ENCODE measurements around the gene RNU1-1. TPM values are rescaled to one million over a fixed set of nuclear protein-coding genes. Genes with fewer than 3 reads are reported as not detected.
"Not testable (repeated sequence)": the region's sequence is repeated elsewhere in the genome, so short reads cannot be mapped to it uniquely, and the experiment has no call there.

RNU1-1 gene
- total and polyA plus RNA-seq, 9 of the 15 experiments (the other 6 are each of a cell fraction or from before 2014, with no cell fraction given) = under 0.01 to 32,823 (median 2,538) TPM; not detected in 4

DNA sequence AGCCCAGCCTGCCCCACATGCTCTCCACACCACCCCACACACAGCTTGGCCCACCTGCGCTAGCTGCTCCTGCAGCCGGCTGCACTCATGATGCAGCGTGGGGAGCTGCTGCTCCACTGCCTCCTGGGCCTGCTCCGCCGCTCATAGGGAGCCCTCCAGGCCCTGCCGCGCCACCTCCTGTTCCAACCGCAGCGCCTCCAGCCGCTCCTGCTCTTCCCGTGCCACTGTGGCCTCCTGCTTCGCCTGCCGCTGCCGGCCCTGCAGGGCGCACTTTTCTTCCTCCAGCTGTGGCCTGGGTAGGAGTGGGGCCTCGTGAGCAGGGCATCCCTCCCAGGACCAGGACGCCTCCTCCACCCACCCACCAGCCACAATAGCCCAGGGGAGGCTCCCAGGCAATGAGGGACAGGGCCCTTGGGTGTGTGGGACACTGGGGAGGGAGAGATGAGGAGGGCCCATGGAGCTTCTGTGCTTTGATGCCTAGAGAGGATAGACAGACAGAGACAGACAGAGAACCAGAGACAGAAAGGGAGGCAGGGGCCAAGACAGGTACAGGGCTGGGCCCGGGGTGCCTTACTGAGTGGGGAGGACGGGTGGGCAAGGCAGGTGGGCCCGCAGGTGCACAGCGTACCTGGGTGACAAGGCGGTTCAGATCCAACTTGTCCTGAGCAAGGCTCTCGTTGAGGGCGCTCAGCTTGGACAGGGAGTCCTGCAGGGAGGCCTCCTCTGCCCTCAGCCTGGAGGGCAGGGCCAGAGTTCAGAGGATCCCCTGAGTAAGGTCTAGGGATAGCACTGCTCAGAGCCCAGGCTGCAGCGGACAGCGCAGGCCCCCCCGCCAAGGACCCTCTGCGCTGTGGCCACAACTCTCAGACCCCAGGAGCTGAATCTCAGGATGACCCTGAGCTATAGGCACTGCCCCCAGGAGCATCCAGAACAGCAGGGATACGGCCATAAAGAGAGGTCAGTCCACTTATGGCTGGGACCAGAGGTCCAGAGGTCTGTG is 38.0 kb downstream of the RNU1-1 start:
- H3K36me3 ChIP-seq (ENCODE audit: control insufficient read depth, insufficient read depth, low read length); H3K79me2 ChIP-seq (ENCODE audit: control insufficient read depth, insufficient read depth, low read length); H3K4me2 ChIP-seq (ENCODE audit: insufficient read depth, low read length); H3K4me3 ChIP-seq; BruUV-seq (replicated peaks); FAIRE-seq; DNase-seq (ENCODE audit: extremely low read depth in 1 of 4, low spot score in 3 of 4); H3K27me3 ChIP-seq (ENCODE audit: control insufficient read depth in 2 of 2, insufficient read depth in 2 of 2, low read length in 2 of 2); CTCF ChIA-PET (ENCODE audit: low intra/inter-chr PET ratio); H2AFZ ChIP-seq (ENCODE audit: low read depth, low read length); H4K20me1 ChIP-seq (replicated peaks; ENCODE audit: control insufficient read depth, insufficient read depth, low read length); H3K9me1 ChIP-seq (ENCODE audit: control insufficient read depth, insufficient read depth, low read length); H3K27ac ChIP-seq (ENCODE audit: extremely low read depth, low read depth, low read length); H3K9me3 ChIP-seq (replicated peaks; ENCODE audit: control insufficient read depth, insufficient read depth, low read depth, low read length); intact Hi-C loops (cut with micrococcal nuclease); in situ Hi-C loops (cut with MboI): not testable (repeated sequence)
- WGBS (ENCODE audit: insufficient coverage, low coverage, missing lambda C conversion rate) = 76% methylated on average over 22 of the region's 29 CpGs
- 0 out of 4 replicates have a peak overlapping the region, but pooled peaks of 1 of the 2 experiments have one; percentile 50 for H3K9ac ChIP-seq (ENCODE audit: insufficient read depth in 1 of 2, low read depth in 2 of 2, low read length in 2 of 2)
- ATAC-seq = peak; percentile 35
- H3K4me1 ChIP-seq (replicated peaks in 1 of 2; ENCODE audit: control insufficient read depth in 2 of 2, insufficient read depth in 2 of 2, low read length in 2 of 2) = peaks cover 0 to 14% of the 10 kb centered on the region in 2 experiments; a peak in 1 of 5 replicates
- TF ChIP-seq POLR2G (IDR thresholded peaks at IDR 0.05; ENCODE audit: low read depth, low read length) = peak; percentile 48
- POLR2A ChIA-PET = interaction anchor here (1.1 kb wide), 1 partner anchor 33 kb away, joined by 7 read pairs; no protein-coding TSS in a partner anchor

DNA sequence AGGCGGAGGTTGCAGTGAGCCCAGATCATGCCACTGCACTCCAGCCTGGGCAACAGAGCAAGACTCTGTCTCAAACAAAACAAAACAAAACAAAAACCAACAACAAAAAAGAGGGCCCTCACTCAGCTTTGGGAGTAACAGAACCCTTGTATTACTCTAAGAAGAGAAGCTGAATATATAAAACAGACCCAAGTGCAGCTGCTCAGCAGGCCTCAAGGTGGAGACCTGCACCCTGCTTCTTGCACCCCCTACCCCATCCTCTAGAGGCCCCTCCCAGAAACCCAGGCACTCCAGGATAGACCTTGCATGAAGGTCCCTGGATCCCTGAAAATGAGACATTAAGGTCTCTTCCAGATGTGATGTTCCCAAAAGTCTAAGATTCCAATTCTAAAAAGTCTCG is 39.2 kb downstream of the RNU1-1 start:
- ChIA-PET CTCF (ENCODE audit: low intra/inter-chr PET ratio) (interaction anchor here (0.6 kb wide), 1 partner anchor 477 kb away, joined by 4 read pairs; no protein-coding TSS in a partner anchor), POLR2A (interaction anchor here (1.2 kb wide), 2 partner anchors 10 to 34 kb away, joined by 3 to 4 read pairs; partner anchors contain the start of gene NECAP2)
- DNase-seq (ENCODE audit: extremely low read depth in 1 of 4, low spot score in 3 of 4) (peak; percentile 54 to 69 (median 64)), ATAC-seq (peak; percentile 94)
- intact Hi-C loops (cut with micrococcal nuclease); H3K4me3 ChIP-seq; H3K9me1 ChIP-seq (ENCODE audit: control insufficient read depth, insufficient read depth, low read length); H2AFZ ChIP-seq (ENCODE audit: low read depth, low read length); FAIRE-seq; H3K9me3 ChIP-seq (replicated peaks; ENCODE audit: control insufficient read depth, insufficient read depth, low read depth, low read length); in situ Hi-C loops (cut with MboI); BruUV-seq (replicated peaks); H3K79me2 ChIP-seq (ENCODE audit: control insufficient read depth, insufficient read depth, low read length); H3K27me3 ChIP-seq (ENCODE audit: control insufficient read depth in 2 of 2, insufficient read depth in 2 of 2, low read length in 2 of 2); H3K9ac ChIP-seq (ENCODE audit: insufficient read depth in 1 of 2, low read depth in 2 of 2, low read length in 2 of 2); H3K27ac ChIP-seq (ENCODE audit: extremely low read depth, low read depth, low read length); H4K20me1 ChIP-seq (replicated peaks; ENCODE audit: control insufficient read depth, insufficient read depth, low read length); H3K36me3 ChIP-seq (ENCODE audit: control insufficient read depth, insufficient read depth, low read length); H3K4me2 ChIP-seq (ENCODE audit: insufficient read depth, low read length): not testable (repeated sequence)
- WGBS (ENCODE audit: insufficient coverage, low coverage, missing lambda C conversion rate) = 95% methylated on average over 1 of the region's 2 CpGs
- H3K4me1 ChIP-seq (replicated peaks in 1 of 2; ENCODE audit: control insufficient read depth in 2 of 2, insufficient read depth in 2 of 2, low read length in 2 of 2) = peaks cover 0 to 14% of the 10 kb centered on the region in 2 experiments; a peak in 1 of 5 replicates
- peak; percentile 6 to 56; a peak in 2 of 4 replicates for TF ChIP-seq RAD21 (CRISPR knock-in tag; conservative IDR thresholded peaks at IDR 0.05 in 1 of 2, IDR thresholded peaks at IDR 0.05 in 1 of 2)
- TF ChIP-seq CTCF (IDR thresholded peaks at IDR 0.05 in 2 of 3, conservative IDR thresholded peaks at IDR 0.05 in 1 of 3; ENCODE audit: insufficient read depth in 2 of 3, low read depth in 1 of 3, low read length in 3 of 3) = peak; percentile 43 to 87 (median 71); a peak in 5 of 6 replicates
